Lung (tissue), 12 donors: ENCODE data around the gene MSH4. TPM values are rescaled to one million over a fixed set of nuclear protein-coding genes. Genes with fewer than 3 reads are reported as not detected.
"Not testable (repeated sequence)": the region's sequence is repeated elsewhere in the genome, so short reads cannot be mapped to it uniquely, and the experiment has no call there.

Source experiments
- ATAC-seq: fragments of 200-7000 bp; cut with Tn5 transposase; one replicate; pipeline ENCODE4 v1.9.1; 2020; ENCODE audit warnings: moderate number of reproducible peaks; ENCODE audit not compliant: insufficient read depth, low FRiP score
- DNase-seq, 3 donors: peaks; one replicate each; pipeline ENCODE4 v3.0.0-alpha.2; 2013 to 2017
- H3K27ac ChIP-seq, 2 donors: one replicate each; pipeline ENCODE4 v1.5.1; 2013; ENCODE audit warnings: mild to moderate bottlenecking in 2 of 2, moderate library complexity in 2 of 2, control low read depth in 1 of 2, inconsistent platforms in 1 of 2, low read depth in 1 of 2, low read length in 1 of 2
- H3K27me3 ChIP-seq, 3 donors: one replicate each; pipeline ENCODE4 v1.5.1; 2013; ENCODE audit warnings: low read length in 2 of 3; ENCODE audit not compliant: control insufficient read depth in 3 of 3, insufficient read depth in 3 of 3
- H3K36me3 ChIP-seq, 4 donors: one replicate each; pipeline ENCODE4 v1.5.1; 2013; ENCODE audit warnings: low read length in 4 of 4, mild to moderate bottlenecking in 1 of 4, moderate library complexity in 1 of 4; ENCODE audit not compliant: control insufficient read depth in 4 of 4, insufficient read depth in 4 of 4
- H3K4me1 ChIP-seq, 5 donors: one replicate each; pipeline ENCODE4 v1.5.1; 2013; ENCODE audit warnings: low read length in 5 of 5, mild to moderate bottlenecking in 2 of 5, moderate library complexity in 1 of 5; ENCODE audit not compliant: control insufficient read depth in 5 of 5, insufficient read depth in 5 of 5
- H3K4me3 ChIP-seq: one replicate; pipeline ENCODE4 v1.5.1; 2013; ENCODE audit warnings: mild to moderate bottlenecking, control low read depth, moderate library complexity
- H3K9ac ChIP-seq, 2 donors: one replicate each; pipeline ENCODE4 v1.5.1; 2013; ENCODE audit warnings: low read length in 2 of 2, control low read depth in 1 of 2; ENCODE audit not compliant: insufficient read depth in 1 of 2
- H3K9me3 ChIP-seq, 4 donors: one replicate each; pipeline ENCODE4 v1.5.1; 2013; ENCODE audit warnings: low read length in 3 of 4, mild to moderate bottlenecking in 1 of 4, moderate library complexity in 1 of 4; ENCODE audit not compliant: control insufficient read depth in 4 of 4, insufficient read depth in 3 of 4
- WGBS, 2 donors: extraction: QIAGEN DNeasy Blood & Tissue Kit; methylation state at CpG; one replicate each; pipeline ENCODE4 v1.1.7; 2013; 5-methylcytosine and 5-hydroxymethylcytosine counted together
- polyA plus RNA-seq, 2 donors: library from polyadenylated mRNA; stranded (reverse); fragments of 200-250 nt; gene quantifications; one replicate each; pipeline ENCODE4 v1.2.1, GENCODE V29; 2013
- total RNA-seq, 2 donors: library from RNA; depleted of rRNA in 1 of 2; stranded (reverse); fragments of >200 nt in 1 of 2; gene quantifications; one replicate each; pipeline ENCODE4 v1.2.1, GENCODE V29; 2014 to 2021
- TF ChIP-seq, protein P1 (sequence below): IDR thresholded peaks from 2 replicates; pipeline ENCODE4 v1.5.1; 2012; ENCODE audit warnings: mild to moderate bottlenecking; ENCODE audit errors: control extremely low read depth, extremely low read depth
- donor health status: control.
- donor health status: control.
- donor health status: Bipolar disorder and iron deficiency.
- donor health status: healthy.
- donor health status: DM: yes; HTN: yes; CAD: no.

Gene MSH4
- total and polyA plus RNA-seq, 4 donors = 0.13 to 0.40 (median 0.36) TPM

DNA sequence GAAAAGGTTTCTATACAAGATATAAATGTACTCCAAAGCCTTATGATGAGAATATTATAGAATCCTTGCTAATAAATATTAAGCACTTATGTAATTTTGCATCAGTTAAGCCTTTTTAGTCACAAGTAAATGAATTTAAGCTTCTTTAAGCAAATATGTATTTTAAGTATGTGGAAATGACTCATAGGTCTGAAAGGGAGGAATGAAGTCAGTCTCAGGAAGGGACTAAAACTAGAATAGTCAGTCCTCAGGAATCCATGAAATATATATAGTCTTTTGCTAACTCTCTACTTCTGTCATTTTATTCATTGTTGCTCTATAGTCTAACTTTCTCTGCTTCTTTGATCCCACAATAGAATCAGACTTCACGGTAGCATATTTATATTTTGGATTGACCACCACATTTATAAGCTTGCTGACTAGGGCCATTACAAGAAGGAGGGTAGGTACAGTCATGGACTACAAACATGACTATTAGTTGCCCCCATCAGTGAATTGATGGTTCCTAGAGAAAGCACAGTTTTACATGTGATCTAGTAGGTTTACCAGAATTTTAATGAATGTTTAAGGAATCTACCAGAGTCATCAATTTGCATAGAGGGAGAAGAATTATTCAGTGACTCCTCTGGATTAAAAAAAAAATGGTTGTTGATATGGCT is 30.9 kb upstream of the MSH4 start:
- H3K27ac ChIP-seq = peak overlapping the region in 1 of 2 donors; percentile 33
- no peak for ATAC-seq
- WGBS, 2 donors = 89 to 94% methylated on average over 1 of the region's 1 CpG

DNA sequence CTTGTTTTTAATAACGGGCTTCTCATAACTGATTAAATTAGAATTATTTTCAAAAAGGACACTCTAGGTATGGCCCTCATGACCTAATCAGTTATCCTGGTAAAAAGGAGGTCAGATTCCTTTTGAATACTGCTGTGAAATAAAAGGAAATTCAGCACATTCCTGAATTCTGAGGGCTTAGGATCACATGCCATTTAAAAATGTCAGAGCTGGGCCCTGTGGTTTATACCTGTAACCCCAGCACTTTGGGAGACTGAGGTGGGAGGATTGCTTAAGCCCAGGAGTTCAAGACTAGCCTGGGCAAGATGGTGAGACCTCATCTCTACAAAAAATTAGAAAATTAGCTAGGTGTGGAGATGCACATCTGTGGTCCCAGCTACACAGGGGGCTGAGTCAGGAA is 28.7 kb upstream of the MSH4 start:
- no peak for ATAC-seq
- no peaks in the 10 kb centered on the region for H3K9me3 ChIP-seq
- H3K4me1 ChIP-seq = no peaks in the 10 kb centered on the region
- H3K27ac ChIP-seq = no peak overlapping the region
- H3K36me3 ChIP-seq = no peaks in the 10 kb centered on the region
- DNase-seq = no peak
- TF ChIP-seq, protein P1, sequence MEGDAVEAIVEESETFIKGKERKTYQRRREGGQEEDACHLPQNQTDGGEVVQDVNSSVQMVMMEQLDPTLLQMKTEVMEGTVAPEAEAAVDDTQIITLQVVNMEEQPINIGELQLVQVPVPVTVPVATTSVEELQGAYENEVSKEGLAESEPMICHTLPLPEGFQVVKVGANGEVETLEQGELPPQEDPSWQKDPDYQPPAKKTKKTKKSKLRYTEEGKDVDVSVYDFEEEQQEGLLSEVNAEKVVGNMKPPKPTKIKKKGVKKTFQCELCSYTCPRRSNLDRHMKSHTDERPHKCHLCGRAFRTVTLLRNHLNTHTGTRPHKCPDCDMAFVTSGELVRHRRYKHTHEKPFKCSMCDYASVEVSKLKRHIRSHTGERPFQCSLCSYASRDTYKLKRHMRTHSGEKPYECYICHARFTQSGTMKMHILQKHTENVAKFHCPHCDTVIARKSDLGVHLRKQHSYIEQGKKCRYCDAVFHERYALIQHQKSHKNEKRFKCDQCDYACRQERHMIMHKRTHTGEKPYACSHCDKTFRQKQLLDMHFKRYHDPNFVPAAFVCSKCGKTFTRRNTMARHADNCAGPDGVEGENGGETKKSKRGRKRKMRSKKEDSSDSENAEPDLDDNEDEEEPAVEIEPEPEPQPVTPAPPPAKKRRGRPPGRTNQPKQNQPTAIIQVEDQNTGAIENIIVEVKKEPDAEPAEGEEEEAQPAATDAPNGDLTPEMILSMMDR = no peak
- no peak overlapping the region for H3K9ac ChIP-seq
- WGBS, 2 donors = 87 to 95% methylated on average over 1 of the region's 1 CpG
- no peaks in the 10 kb centered on the region for H3K27me3 ChIP-seq
- H3K4me3 ChIP-seq = no peak overlapping the region

More for the DNA sequence above, 30.9 kb upstream of the MSH4 start:
- no peak overlapping the region for H3K4me3 ChIP-seq
- peaks cover 0 to 3% (median 0%) of the 10 kb centered on the region in 4 donors for H3K36me3 ChIP-seq
- no peaks in the 10 kb centered on the region for H3K9me3 ChIP-seq
- no peak for DNase-seq
- H3K27me3 ChIP-seq = no peaks in the 10 kb centered on the region
- H3K9ac ChIP-seq = no peak overlapping the region
- TF ChIP-seq, protein P1 = no peak
- H3K4me1 ChIP-seq = no peaks in the 10 kb centered on the region

DNA sequence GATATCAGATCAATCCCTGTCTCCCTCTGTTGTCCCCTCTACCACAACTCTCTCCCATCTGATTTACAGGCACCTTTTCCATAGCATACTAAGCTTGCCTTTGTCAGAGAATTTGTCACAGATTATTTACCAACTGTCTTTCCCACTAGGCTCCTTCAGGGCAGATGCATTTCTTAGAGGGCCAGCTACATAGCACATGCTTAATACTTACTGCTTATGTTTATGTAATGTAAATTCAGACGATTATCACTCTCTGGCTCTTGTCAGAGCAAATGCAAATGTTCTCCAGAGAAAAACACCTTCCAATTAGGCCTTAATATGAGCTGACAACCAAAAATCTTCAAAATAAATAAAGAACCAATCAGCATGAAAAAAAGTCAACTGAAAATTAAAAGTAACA is 25.9 kb upstream of the MSH4 start:
- Histone ChIP-seq H3K36me3 (no peaks in the 10 kb centered on the region), H3K4me1 (no peaks in the 10 kb centered on the region), H3K4me3 (no peak overlapping the region), H3K9me3 (no peaks in the 10 kb centered on the region), H3K27ac (no peak overlapping the region), H3K9ac (no peak overlapping the region), H3K27me3 (no peaks in the 10 kb centered on the region)
- TF ChIP-seq, protein P1 = no peak
- ATAC-seq = no peak
- 65 to 76% methylated on average over 1 of the region's 1 CpG for WGBS, 2 donors
- DNase-seq = no peak

DNA sequence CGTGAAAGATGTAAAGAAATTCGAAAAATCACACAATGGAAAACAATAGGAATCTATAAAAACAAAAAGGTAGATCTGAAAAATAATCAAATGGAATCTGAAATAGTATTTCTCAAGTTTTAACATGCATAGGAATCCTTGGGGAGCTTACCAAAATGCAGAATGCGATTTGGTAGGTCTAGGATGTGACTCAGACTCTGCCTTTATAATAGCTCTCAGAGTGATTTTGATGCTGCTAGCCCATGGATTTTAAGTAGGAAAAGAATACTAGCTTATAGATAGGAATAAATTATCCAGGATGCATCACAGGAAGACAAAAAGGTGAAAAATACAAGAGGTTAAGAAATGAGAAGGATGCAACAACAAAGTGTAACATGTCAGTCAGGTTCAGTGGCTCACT is 24.7 kb upstream of the MSH4 start:
- WGBS, 2 donors = 82 to 83% methylated on average over 3 of the region's 3 CpGs
- DNase-seq (no peak), ATAC-seq (no peak)
- Histone ChIP-seq H3K4me3 (no peak overlapping the region), H3K36me3 (no peaks in the 10 kb centered on the region), H3K9ac (no peak overlapping the region), H3K27me3 (no peaks in the 10 kb centered on the region), H3K27ac (no peak overlapping the region), H3K9me3 (peaks cover 0 to 2% (median 0%) of the 10 kb centered on the region in 4 donors), H3K4me1 (no peaks in the 10 kb centered on the region)
- TF ChIP-seq, protein P1 = no peak

DNA sequence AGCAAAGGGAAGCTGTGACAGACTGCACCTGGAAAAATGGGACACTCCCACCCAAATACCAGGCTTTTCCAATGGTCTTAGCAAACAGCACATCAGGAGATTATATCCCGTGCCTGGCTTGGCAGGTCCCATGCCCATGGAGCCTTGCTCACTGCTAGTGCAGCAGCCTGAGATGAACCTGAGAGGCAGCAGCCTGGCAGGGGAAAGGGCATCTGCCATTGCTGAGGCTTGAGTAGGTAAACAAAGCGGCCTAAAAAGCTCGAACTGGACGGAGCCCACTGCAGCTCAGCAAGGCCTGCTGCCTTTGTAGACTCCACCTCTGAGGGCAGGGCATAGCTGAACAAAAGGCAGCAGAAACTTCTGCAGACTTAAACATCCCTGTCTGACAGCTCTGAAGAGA is 18.9 kb upstream of the MSH4 start:
- not testable (repeated sequence) for H3K9ac ChIP-seq, H3K4me1 ChIP-seq, H3K4me3 ChIP-seq, H3K36me3 ChIP-seq, H3K9me3 ChIP-seq, DNase-seq, ATAC-seq, H3K27me3 ChIP-seq, H3K27ac ChIP-seq
- WGBS, 2 donors = 84 to 85% methylated on average over 4 of the region's 4 CpGs
